ENCODE results near the gene AMDHD1. TPM values are rescaled to one million over a fixed set of nuclear protein-coding genes. Genes with fewer than 3 reads are reported as not detected.

Gene AMDHD1
- total and polyA plus RNA-seq, 2 of the 4 experiments (the other 2 are of a cell fraction): under 0.01 TPM; not detected in 1

- Histone ChIP-seq H4K5ac (ENCODE audit: low read depth, low read length) (no peak overlapping the region), H4K8ac (ENCODE audit: low read depth in 2 of 2, low read length in 2 of 2) (no peak overlapping the region), H3K14ac (replicated peaks; ENCODE audit: low read depth, low read length) (no peak overlapping the region), H3K4me1 (ENCODE audit: control insufficient read depth, insufficient read depth, low read length) (no peaks in the 10 kb centered on the region), H3K18ac (ENCODE audit: low read depth, low read length) (no peak overlapping the region), H3K36me3 (ENCODE audit: control insufficient read depth, insufficient read depth, low read length) (peaks cover 19% of the 10 kb centered on the region), H2BK15ac (ENCODE audit: low read depth, low read length) (no peak overlapping the region), H2AFZ (replicated peaks; ENCODE audit: low read length, poor library complexity) (no peak overlapping the region), H3K79me1 (ENCODE audit: low read depth in 1 of 2, low read length in 2 of 2) (no peaks in the 10 kb centered on the region), H3K27me3 (ENCODE audit: control insufficient read depth, insufficient read depth, low read length) (no peaks in the 10 kb centered on the region), H3K4me3 (ENCODE audit: insufficient read depth, low read depth, low read length) (no peak overlapping the region), H4K91ac (ENCODE audit: insufficient read depth, low read depth, low read length) (no peak overlapping the region), H2BK5ac (ENCODE audit: low read depth, low read length, poor library complexity, severe bottlenecking) (no peak overlapping the region), H3K56ac (ENCODE audit: extremely low read depth, insufficient read depth, low read length) (no peak overlapping the region), H3K27ac (ENCODE audit: insufficient read depth, low read length) (no peak overlapping the region), H3K4me2 (ENCODE audit: low read depth, low read length) (no peak overlapping the region), H2AK5ac (ENCODE audit: low read depth, low read length) (no peak overlapping the region), H3K4ac (ENCODE audit: low read depth, low read length) (no peak overlapping the region), H3K23ac (ENCODE audit: low read depth, low read length) (no peak overlapping the region), H2BK120ac (ENCODE audit: low read depth, low read length) (no peak overlapping the region), H3K9ac (ENCODE audit: low read depth, low read length) (no peak overlapping the region), H4K20me1 (ENCODE audit: insufficient read depth, low read length) (no peaks in the 10 kb centered on the region), H2AK9ac (replicated peaks; ENCODE audit: low read depth, low read length, poor library complexity) (no peak overlapping the region), H3K9me3 (ENCODE audit: control insufficient read depth, insufficient read depth, low read length) (no peaks in the 10 kb centered on the region), H2BK20ac (ENCODE audit: low read depth, low read length) (no peak overlapping the region), H3K9me1 (ENCODE audit: insufficient read depth, low read length) (peaks cover 4% of the 10 kb centered on the region; the same call in 1 of the 2 replicates)
- intact Hi-C loops (cut with micrococcal nuclease): loop anchor here (2.0 kb wide), 1 partner anchor 502 kb away; no protein-coding TSS in a partner anchor
- DNase-seq: peak; percentile 5
- ChIA-PET CTCF (interaction anchor here (0.9 kb wide), 1 partner anchor 97 kb away, joined by 3 read pairs; no protein-coding TSS in a partner anchor), POLR2A (ENCODE audit: unreplicated experiment) (no interaction called here)
- TF ChIP-seq MAFK (IDR thresholded peaks at IDR 0.05; ENCODE audit: low read depth, low read length) (peak; percentile 99), NFE2L2 (IDR thresholded peaks at IDR 0.05; ENCODE audit: low read depth, low read length) (no peak)
- dilution Hi-C loops (cut with HindIII; ENCODE audit: low sequenced_read_pairs, unreplicated experiment): no loop called here
- WGBS, 2 experiments (ENCODE audit: extremely low coverage in 2 of 2, insufficient read length in 1 of 2): no CpG with 5 or more reads among the region's 3 CpGs
- BruUV-seq (replicated peaks): no TSS peak
- in situ Hi-C loops (cut with MboI; ENCODE audit: low sequenced_read_pairs): no loop called here
- ATAC-seq (ENCODE audit: low read depth): no peak
These were observed 71.9 kb downstream of the AMDHD1 start for GRCh38 chr12:96014943-96015599.
